ENCODE results near the gene TMEM151A.
"Not testable (repeated sequence)": the region's sequence is repeated elsewhere in the genome, so short reads cannot be mapped to it uniquely, and the experiment has no call there.

The TMEM151A gene

GRCh38 chr11:66267039-66267378 lies 24.7 kb upstream of the TMEM151A start:
- DNase-seq (ENCODE audit: extremely low read depth in 1 of 2, low read depth in 1 of 2), result no peak

- DNase-seq (ENCODE audit: extremely low read depth in 1 of 2, low read depth in 1 of 2), result peak; percentile 51 to 83
Observed at GRCh38 chr11:66267379-66268243, 24.1 kb upstream of the TMEM151A start.

- DNase-seq (ENCODE audit: extremely low read depth in 1 of 2, low read depth in 1 of 2), result peak; percentile 100
Observed at GRCh38 chr11:66268244-66268951, 23.3 kb upstream of the TMEM151A start, which contains the start of gene RAB1B. Gene RAB1B, plus strand, starts transcription at chr11:66268639. Its CDS starts 41 bp downstream, at chr11:66268680.

DNA sequence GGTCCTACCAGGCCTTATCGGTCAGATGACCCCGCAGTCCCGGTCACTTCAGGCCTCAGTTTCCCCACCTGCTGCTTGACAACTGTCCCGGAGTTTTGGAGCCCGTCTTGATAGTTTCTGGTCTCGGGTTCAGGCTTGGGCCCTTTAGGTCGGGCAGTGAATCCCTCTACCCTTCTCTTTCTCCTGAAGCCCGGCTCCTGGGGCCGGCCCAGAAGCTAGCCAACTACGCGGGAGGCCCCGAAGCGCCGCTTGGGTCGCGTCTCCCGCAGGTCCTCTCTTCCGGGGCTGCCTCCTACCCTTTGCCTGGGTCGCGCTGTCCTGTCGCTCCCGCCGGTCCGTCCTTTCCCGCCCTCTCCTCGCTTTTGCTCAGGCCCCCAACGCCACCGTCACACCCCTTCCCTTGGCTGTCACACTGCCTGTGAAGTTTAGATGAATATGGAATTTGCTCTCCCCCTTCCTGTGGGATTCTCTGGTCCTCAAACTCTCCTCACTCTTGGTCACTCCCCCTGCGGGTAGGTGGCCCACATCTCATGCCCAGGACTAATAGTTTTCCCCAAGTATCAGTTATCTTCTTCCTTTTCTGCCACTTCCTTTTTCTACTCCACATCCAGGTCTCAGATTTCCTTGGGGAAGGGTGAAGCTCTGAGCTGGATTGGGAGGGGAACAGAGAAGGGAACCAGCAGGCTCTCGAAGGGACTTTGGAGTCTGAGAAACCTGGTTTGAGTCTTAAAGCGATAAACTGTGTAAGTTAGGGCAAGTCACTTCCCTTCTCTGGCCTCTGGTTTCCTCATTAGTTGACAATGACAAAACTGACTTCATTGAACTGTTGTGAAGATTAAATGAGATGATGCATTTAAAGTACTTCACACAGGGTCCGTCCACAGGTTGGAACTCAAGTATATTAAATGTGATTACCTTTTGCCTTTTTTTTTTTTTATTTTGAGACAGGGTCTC lies 22.5 kb upstream of the TMEM151A start:
- DNase-seq (ENCODE audit: extremely low read depth in 1 of 2, low read depth in 1 of 2), result no peak

DNA sequence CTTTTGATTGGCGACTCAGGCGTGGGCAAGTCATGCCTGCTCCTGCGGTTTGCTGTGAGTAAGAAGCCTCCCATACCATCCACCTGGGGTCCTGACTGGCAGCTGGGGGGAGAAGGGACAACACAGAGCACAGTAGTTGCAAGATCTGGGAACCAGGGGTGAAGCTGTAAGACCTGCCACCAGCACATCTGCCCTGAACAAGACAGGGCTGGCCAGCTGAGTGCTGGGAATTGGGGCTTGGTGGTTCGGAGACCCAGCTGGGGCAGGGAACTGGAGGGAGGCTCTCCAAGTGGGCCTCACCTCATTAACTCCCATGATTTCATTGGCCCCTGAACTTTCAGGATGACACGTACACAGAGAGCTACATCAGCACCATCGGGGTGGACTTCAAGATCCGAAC lies 19.9 kb upstream of the TMEM151A start:
- no peak for DNase-seq (ENCODE audit: extremely low read depth in 1 of 2, low read depth in 1 of 2)

DNA sequence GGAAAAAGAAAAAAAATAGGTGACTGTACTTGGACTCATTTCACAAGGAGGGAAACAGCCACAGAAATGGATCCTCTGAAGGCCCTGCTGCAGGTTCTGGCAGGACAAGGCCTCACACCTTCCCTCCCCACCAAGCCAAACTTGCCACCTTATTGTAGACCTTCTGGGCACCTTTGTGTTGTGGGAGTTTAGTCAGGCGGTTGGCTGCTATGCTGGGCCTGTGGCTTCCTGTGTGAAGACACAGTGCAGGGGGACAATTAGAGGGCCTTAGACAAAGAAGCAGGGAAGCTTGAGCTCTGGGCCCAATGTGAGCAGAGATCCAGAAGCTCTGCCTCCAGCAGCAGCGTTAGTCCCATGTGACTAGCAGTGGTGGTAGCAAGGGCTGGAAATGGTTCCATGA lies 19.1 kb upstream of the TMEM151A start:
- no peak for DNase-seq (ENCODE audit: extremely low read depth in 1 of 2, low read depth in 1 of 2)

DNA sequence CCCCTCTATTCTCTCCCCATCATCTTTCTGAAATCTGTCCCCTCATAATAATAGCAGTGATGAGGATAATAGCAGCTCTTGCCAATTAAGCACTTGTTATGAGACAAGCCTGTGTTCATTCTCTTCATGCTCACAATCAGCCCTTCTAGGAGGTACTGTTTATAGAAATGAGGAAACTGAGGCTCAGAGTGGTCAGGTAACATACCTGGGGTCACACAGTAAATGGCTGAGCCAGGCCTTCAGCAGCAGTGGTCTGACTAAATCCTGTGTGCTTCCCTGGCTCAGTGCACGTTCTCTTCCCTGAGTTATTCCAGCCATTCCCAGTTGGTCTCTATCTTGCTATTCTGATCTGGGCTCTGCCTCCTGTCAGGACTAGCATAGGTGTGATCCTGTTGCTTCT lies 17.5 kb upstream of the TMEM151A start:
- no peak for DNase-seq (ENCODE audit: extremely low read depth in 1 of 2, low read depth in 1 of 2)

DNA sequence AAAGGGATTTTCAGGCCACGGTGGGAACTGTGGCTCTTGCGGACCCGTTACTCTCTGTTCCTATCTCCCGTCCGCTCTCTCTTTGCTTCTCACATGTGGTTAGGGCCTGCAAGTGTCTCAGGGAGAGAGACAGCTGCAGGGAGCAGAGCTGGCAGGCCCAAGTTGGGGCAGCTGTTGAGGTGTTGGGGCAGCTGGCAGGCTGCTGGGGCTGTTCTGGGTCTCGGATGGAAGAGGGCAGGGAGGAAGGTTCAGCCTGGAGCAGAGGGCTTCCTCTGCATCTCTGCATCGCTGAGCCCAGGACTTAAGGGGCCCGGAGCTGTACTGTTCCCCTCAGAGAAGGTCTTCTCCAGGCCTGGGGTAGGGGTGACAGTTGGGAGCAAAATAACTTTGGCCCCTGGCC lies 16.3 kb upstream of the TMEM151A start:
- no peak for DNase-seq (ENCODE audit: extremely low read depth in 1 of 2, low read depth in 1 of 2)

GRCh38 chr11:66275984-66276612 lies 15.6 kb upstream of the TMEM151A start:
- DNase-seq (ENCODE audit: extremely low read depth in 1 of 2, low read depth in 1 of 2), result no peak

GRCh38 chr11:66276619-66277018 lies 15.1 kb upstream of the TMEM151A start:
- DNase-seq (ENCODE audit: extremely low read depth in 1 of 2, low read depth in 1 of 2), result not testable (repeated sequence)

DNA sequence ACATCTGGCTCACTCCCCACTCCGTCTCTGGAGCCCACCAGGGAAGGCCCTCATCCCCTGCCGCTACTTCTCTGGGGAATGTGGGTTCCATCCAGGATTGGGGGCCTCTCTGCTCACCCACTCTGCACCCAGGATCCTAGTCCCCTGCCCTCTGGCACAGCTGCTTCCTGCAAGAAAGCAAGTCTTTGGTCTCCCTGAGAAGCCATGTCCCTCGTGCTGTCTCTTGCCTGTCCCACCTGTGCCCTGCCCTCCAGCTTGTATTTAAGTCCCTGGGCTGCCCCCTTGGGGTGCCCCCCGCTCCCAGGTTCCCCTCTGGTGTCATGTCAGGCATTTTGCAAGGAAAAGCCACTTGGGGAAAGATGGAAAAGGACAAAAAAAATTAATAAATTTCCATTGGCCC lies 14.6 kb upstream of the TMEM151A start:
- DNase-seq (ENCODE audit: extremely low read depth in 1 of 2, low read depth in 1 of 2), result not testable (repeated sequence)

- peak in 1 of 2 donors; percentile 37 for DNase-seq (ENCODE audit: extremely low read depth in 1 of 2, low read depth in 1 of 2)
Observed at GRCh38 chr11:66277471-66278362, 14.0 kb upstream of the TMEM151A start, which contains the start of gene CNIH2. Gene CNIH2, plus strand, starts transcription at chr11:66278175. Its CDS starts 282 bp downstream, at chr11:66278457.

DNA sequence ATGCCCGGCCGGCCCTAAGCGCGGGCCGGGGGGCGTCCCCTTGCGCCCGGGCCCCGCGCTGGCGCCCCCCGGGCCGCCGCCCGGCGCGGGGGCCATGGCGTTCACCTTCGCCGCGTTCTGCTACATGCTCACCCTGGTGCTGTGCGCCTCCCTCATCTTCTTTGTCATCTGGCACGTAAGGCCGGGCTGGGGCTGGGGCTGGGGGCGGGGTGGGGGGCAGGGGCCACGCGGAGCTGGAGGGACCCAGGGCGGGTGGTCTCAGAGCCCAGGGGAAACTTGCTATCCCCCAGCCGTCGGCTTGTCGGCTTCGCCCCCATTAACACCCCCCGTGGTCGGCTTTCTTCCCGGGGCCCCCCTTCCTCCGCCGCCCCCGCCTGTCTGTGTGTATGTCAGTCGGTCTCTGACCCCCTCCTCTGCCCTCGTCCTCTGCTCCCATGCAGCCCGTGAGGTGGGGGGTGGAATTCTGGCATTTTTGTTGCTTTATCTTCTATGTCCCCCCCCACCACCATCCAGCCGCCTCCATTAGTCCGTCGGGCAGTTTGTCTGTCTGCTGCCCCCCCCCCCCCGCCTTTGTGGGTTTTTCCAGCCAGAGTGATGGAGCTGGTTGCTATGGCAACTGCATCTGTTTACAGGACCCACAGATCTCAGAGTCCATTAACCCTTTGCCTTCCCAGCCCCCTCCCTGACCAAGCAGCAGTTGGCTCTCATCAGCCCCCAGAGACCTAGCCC lies 13.2 kb upstream of the TMEM151A start:
- no peak for DNase-seq (ENCODE audit: extremely low read depth in 1 of 2, low read depth in 1 of 2)

DNA sequence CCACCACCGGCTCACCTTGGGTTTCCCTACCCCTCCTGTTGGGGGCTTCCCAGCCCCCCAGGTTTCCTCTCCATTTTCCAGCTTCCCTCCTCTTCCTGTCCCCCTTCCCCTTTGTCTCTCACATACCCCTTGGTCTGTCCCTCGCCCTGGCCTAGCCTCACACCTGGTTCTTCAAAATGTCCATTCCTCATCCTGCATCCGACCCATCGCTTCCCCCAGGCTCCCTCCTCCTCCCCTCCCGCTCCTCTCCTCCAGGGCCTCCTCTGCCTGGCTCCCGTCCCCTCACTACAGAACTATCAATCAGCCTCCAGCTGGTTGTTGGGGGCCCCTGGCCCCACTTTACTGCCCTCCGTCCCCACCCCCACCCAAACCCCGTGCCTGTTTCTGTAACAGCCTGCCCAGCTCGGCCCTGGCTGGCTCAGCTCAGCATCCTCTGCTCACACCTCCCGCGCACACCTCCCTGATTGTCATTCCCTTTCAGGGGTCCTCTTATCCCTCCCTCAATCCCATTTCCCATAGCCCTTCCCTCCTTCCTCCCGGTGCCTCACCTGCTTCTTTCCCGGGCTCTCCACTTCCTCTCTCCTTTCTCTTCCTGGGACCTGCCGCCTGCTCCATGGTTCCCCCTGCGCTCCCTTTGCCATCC lies 12.5 kb upstream of the TMEM151A start:
- no peak for DNase-seq (ENCODE audit: extremely low read depth in 1 of 2, low read depth in 1 of 2)

- DNase-seq (ENCODE audit: extremely low read depth in 1 of 2, low read depth in 1 of 2), result no peak
Observed at GRCh38 chr11:66280428-66280827, 11.3 kb upstream of the TMEM151A start.

DNA sequence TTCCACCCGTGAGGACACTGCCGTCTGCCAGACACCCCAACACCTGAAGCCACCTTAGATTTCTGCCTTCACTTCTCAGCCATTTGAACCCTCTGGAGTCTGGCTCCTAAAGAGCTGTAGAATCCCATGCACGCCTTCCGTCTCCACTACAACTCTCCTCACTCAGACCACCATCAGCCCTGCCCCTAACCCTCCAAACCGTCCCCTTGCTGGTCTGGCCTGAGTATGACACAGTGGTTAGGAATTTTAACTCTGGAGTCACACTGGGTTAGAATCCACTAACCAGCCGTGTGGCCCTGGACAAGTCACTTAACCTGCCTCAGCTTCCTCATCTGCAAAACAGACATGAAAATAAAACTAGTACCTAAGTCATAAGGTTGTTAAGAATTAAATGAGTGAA lies 10.7 kb upstream of the TMEM151A start:
- DNase-seq (ENCODE audit: extremely low read depth in 1 of 2, low read depth in 1 of 2), result no peak

DNA sequence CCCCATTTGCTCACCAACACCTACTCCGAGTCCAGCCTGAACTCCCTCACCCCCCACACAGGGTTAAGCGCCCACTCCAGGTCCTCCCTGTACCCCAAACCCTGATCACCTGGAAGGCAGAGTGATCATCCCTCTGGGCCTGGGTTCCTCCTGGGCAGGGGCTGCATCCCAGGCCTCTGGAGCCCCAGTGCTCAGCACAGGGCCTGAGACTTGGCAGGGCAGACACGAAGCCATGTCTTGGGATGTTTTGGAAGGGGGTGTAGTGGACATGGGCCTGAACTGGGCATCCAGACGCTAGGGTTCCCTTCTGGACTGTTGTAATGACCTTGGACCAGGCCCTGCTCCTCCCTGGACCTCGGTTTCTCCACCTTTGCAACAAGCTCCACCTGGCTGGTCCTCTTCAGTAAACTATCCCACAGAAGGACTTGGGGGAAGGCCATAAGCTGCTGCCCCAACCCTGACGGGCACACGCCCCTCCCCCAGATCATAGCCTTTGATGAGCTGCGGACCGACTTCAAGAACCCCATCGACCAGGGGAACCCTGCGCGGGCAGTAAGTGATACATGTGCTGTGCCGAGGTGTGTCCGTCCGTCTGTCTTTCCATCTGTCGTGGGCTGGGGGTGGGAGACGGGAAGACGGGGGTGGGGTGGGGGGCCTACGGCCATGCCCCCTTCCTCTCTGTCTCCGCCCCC lies 9.8 kb upstream of the TMEM151A start:
- DNase-seq (ENCODE audit: extremely low read depth in 1 of 2, low read depth in 1 of 2), result no peak
